Esophagus (tissue), 2 donors: ENCODE results near the gene GDE1. TPM values are rescaled to one million over a fixed set of nuclear protein-coding genes. Genes with fewer than 3 reads are reported as not detected.
"Not testable (repeated sequence)": the region's sequence is repeated elsewhere in the genome, so short reads cannot be mapped to it uniquely, and the experiment has no call there.

Experiments used
- H3K27ac ChIP-seq, 2 donors: one replicate each; pipeline ENCODE4 v1.5.1; 2013; ENCODE audit warnings: low read depth in 2 of 2, mild to moderate bottlenecking in 2 of 2, inconsistent platforms in 1 of 2, low read length in 1 of 2, moderate library complexity in 1 of 2
- H3K27me3 ChIP-seq, 2 donors: one replicate each; pipeline ENCODE4 v1.6.1; 2013; ENCODE audit warnings: low read length in 2 of 2, control low read depth in 1 of 2, mild to moderate bottlenecking in 1 of 2; ENCODE audit not compliant: insufficient read depth in 2 of 2, control insufficient read depth in 1 of 2
- H3K36me3 ChIP-seq, 2 donors: one replicate each; pipeline ENCODE4 v1.6.1; 2013; ENCODE audit warnings: low read length in 1 of 2; ENCODE audit not compliant: control insufficient read depth in 2 of 2, insufficient read depth in 2 of 2
- H3K4me1 ChIP-seq, 2 donors: one replicate each; pipeline ENCODE4 v1.6.1; 2013; ENCODE audit warnings: low read length in 1 of 2; ENCODE audit not compliant: control insufficient read depth in 2 of 2, insufficient read depth in 2 of 2
- H3K4me3 ChIP-seq, 2 donors: one replicate each; pipeline ENCODE4 v1.5.1; 2013; ENCODE audit warnings: low read length in 2 of 2, mild to moderate bottlenecking in 2 of 2, low read depth in 1 of 2, moderate library complexity in 1 of 2
- H3K9me3 ChIP-seq, 2 donors: one replicate each; pipeline ENCODE4 v1.6.1; 2013; ENCODE audit warnings: mild to moderate bottlenecking in 2 of 2, low read depth in 1 of 2, low read length in 1 of 2, moderate library complexity in 1 of 2; ENCODE audit not compliant: control insufficient read depth in 2 of 2, insufficient read depth in 1 of 2
- WGBS, 2 donors: extraction: QIAGEN DNeasy Blood & Tissue Kit; methylation state at CpG; one replicate each; pipeline ENCODE4 v1.1.7; 2013; 5-methylcytosine and 5-hydroxymethylcytosine counted together
- polyA plus RNA-seq, 2 donors: library from polyadenylated mRNA; stranded (reverse); fragments of 200-250 nt; gene quantifications; one replicate each; pipeline ENCODE4 v1.2.3, GENCODE V29; 2013
- donor health status: healthy with polysubstance abuse.
- donor health status: Bipolar disorder and iron deficiency.

The GDE1 gene
- polyA plus RNA-seq, 2 donors = 21.4 to 28.9 TPM

DNA sequence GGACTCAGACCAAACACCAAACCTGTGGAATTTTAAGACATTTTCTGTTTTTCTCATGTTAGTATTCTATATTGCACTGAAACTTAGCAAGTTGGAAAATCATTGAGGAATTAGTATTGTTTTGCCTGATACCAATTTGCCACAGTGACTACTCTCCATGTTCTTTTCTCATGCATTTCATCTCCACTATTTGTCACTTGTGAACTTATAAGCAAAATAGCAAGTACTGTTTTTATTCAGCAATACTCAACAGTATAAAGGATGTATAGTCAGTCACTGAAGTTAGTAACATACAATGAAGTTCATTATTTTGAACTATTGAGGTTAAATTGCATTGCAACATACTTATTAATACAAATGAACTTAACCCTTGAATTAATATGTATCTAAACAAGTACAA, 27.8 kb upstream of the GDE1 start:
- H3K27ac ChIP-seq = no peak overlapping the region
- no peaks in the 10 kb centered on the region for H3K9me3 ChIP-seq
- H3K27me3 ChIP-seq = no peaks in the 10 kb centered on the region
- no peaks in the 10 kb centered on the region for H3K36me3 ChIP-seq
- H3K4me1 ChIP-seq = no peaks in the 10 kb centered on the region
- H3K4me3 ChIP-seq = no peak overlapping the region

DNA sequence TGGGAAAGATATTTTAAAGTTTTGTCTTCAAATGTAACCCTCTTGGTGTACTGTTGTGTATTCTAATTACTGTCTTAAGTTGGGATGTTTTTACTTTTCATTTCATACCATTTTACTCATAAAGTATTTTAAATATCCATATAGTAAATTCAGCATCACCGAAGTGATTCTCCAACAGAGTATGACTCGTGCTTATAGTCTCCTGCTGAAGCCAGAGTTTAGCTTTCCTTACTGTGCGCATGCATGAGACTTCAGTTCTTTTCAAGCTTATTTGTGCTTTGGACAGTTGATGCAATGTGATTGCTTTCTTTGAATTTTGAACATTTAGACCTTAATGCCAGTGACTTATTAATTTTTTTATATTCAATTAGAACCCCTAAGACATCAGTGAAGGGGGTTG, 26.2 kb upstream of the GDE1 start:
- no peaks in the 10 kb centered on the region for H3K36me3 ChIP-seq
- 91 to 94% methylated on average over 3 of the region's 3 CpGs for WGBS, 2 donors
- no peak overlapping the region for H3K4me3 ChIP-seq
- H3K9me3 ChIP-seq = no peaks in the 10 kb centered on the region
- no peaks in the 10 kb centered on the region for H3K4me1 ChIP-seq
- H3K27me3 ChIP-seq = no peaks in the 10 kb centered on the region
- no peak overlapping the region for H3K27ac ChIP-seq

DNA sequence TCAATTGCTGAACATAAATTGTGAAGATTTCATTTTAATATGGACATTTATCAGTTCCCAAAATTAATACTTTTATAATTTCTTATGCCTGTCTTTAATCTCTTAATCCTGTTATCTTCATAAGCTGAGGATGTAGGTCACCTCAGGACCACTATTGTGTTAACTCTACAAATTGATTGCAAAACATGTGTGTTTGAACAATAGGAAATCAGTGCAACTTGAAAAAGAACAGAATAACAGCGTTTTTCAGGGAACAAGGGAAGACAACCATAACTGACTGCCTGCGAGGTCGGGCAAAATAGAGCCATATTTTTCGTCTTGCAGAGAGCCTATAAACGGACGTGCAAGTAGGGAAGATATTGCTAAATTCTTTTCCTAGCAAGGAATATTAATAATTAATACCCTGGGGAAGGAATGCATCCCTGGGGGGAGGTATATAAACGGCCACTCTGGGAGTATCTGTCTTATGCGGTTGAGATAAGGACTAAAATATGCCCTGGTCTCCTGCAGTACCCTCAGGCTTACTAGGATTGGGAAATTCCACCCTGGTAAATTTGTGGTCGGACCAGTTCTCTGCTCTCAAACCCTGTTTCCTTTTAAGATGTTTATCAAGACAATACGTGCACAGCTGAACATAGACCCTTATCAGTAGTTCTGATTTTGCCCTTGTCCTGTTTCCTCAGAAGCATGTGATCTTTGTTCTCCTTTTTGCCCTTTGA, 21.5 kb upstream of the GDE1 start:
- H3K36me3 ChIP-seq, H3K27ac ChIP-seq, H3K4me3 ChIP-seq, H3K27me3 ChIP-seq, H3K9me3 ChIP-seq, H3K4me1 ChIP-seq: not testable (repeated sequence)
- WGBS, 2 donors = 77 to 79% methylated on average over 10 of the region's 10 CpGs

DNA sequence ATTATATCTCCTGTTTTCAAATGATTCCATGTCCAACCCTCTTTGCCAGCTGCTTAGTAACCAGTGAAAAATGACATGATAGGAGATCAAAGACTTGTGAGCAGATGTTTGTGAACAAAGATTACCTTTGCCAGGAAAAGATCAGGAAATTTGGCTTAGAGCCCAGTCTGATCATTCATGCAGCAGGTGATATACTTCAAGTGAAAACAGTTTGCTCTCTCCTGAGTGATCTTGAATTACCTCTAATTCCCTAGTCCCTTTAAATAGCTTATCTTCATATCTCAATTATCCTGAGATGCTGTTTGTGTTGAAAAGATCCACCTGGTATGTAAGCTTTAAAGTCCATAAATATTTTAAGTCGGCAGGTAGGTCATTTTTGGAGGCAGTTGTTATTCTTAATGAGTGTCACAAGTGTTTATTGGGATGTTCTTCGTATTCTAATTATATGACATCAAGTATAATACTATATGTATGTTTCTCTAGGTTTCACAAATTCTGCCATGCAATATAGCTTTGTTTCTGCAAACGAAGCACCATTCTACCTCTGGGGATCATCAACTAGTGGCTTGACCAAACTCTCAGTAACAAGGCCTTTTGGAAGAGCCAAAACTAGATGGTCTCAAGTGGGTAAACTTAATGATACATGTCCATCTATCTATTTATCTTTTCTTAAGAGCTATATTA, 20.4 kb upstream of the GDE1 start:
- no peaks in the 10 kb centered on the region for H3K36me3 ChIP-seq
- H3K27ac ChIP-seq = no peak overlapping the region
- no peaks in the 10 kb centered on the region for H3K4me1 ChIP-seq
- 68 to 70% methylated on average over 3 of the region's 3 CpGs for WGBS, 2 donors
- no peaks in the 10 kb centered on the region for H3K9me3 ChIP-seq
- no peak overlapping the region for H3K4me3 ChIP-seq
- H3K27me3 ChIP-seq = no peaks in the 10 kb centered on the region

DNA sequence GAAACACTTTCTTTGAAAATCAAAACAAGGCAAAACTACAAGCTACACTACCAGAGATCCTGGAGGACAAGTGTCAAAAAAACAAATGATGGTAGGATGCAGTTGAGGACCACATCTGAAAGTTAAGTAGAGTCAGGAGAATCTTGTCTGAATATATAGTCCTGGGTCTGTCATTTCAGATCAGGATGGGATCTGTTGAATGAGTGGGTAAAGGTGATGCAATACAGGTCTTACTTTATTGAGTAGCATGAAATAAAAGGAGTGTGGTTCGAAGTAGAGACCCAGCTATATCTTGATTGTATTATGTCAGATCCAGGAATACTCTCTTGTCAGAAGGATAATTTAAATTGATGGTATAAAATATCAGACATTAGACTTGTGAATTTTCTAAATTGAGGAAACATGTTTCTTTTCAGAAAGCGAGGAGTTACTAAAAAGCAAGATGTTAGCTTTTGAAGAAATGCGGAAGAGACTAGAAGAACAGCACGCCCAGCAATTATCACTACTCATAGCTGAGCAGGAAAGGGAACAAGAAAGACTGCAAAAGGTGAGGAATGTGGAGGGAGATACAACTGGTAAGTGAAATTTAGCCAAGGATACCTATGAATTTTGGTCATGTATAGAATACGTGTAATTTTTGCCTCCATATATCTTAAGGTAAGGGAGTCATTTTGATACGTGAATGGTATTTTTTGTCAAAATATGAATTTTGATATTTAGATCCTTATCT, 18.5 kb upstream of the GDE1 start:
- H3K4me3 ChIP-seq = no peak overlapping the region
- no peaks in the 10 kb centered on the region for H3K4me1 ChIP-seq
- no peak overlapping the region for H3K27ac ChIP-seq
- H3K27me3 ChIP-seq = no peaks in the 10 kb centered on the region
- WGBS, 2 donors = 96 to 97% methylated on average over 6 of the region's 6 CpGs
- H3K9me3 ChIP-seq = no peaks in the 10 kb centered on the region
- H3K36me3 ChIP-seq = no peaks in the 10 kb centered on the region

DNA sequence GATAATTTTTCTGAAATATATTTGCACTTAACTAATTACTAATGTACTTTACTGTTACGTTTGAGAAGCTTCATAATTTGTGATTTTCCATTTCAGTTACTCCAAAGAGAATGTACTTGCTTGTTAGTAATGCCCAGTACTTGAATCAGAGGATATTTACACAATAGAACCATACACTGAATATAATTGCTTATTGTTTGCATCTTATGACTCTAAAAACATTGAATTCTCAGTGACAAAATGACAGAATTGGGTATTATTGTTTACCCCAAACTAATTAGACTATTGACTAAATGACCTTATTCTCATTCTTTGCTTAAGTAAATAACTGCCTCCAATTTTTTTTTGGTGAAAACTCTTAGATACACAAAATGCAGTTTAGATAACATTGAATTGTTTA, 10.7 kb upstream of the GDE1 start:
- H3K9me3 ChIP-seq = no peaks in the 10 kb centered on the region
- 78 to 79% methylated on average over 1 of the region's 1 CpG for WGBS, 2 donors
- H3K4me1 ChIP-seq = no peaks in the 10 kb centered on the region
- H3K4me3 ChIP-seq = no peak overlapping the region
- peaks cover 3% of the 10 kb centered on the region in 2 donors for H3K36me3 ChIP-seq
- no peaks in the 10 kb centered on the region for H3K27me3 ChIP-seq
- H3K27ac ChIP-seq = no peak overlapping the region

DNA sequence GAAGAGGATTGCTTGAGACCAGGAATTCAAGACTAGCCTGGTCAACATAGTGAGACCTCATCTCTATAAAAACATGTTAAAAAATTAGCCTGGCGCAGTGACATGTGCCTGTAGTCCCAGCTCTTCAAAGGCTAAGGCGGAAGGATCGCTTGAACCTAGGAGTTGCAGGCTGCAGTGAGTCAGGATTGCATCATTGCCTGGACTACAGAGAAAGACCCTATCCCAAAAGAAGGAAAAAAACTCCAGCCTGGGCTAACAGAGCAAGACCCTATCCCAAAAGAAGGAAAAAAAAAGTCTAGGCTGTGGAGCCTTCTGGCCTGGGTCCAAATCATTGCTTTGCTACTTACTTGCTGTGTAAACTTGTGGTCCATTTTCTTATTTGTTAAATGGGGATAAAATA, 6.8 kb upstream of the GDE1 start:
- H3K27ac ChIP-seq = no peak overlapping the region
- 91 to 98% methylated on average over 3 of the region's 3 CpGs for WGBS, 2 donors
- peaks cover 3% of the 10 kb centered on the region in 2 donors for H3K36me3 ChIP-seq
- no peaks in the 10 kb centered on the region for H3K27me3 ChIP-seq
- no peak overlapping the region for H3K4me3 ChIP-seq
- H3K4me1 ChIP-seq = peaks cover 0 to 2% of the 10 kb centered on the region in 2 donors
- H3K9me3 ChIP-seq = no peaks in the 10 kb centered on the region

DNA sequence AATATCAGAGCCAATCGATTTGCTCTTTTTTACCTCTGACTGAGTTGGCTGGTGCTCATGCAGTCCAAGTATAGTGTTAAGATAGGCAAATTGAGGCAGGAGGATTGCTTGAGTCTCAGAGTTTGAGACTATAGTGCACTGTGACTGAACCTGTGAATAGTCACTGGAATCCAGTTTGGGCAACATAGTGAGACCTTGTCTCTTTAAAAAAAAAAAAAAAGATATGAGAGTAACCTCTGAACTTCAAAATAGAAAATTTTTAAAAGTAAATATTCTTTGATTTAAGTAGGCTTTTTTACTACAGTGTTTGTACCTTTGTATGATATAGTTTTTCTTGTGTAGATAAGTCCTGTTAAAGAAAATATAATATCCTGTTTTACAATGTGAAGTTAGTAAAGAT, 5.3 kb upstream of the GDE1 start:
- Histone ChIP-seq H3K4me1 (peaks cover 0 to 2% of the 10 kb centered on the region in 2 donors), H3K9me3 (no peaks in the 10 kb centered on the region), H3K27ac (no peak overlapping the region), H3K36me3 (peaks cover 3% of the 10 kb centered on the region in 2 donors), H3K27me3 (no peaks in the 10 kb centered on the region), H3K4me3 (no peak overlapping the region)
- 81 to 89% methylated on average over 1 of the region's 1 CpG for WGBS, 2 donors

DNA sequence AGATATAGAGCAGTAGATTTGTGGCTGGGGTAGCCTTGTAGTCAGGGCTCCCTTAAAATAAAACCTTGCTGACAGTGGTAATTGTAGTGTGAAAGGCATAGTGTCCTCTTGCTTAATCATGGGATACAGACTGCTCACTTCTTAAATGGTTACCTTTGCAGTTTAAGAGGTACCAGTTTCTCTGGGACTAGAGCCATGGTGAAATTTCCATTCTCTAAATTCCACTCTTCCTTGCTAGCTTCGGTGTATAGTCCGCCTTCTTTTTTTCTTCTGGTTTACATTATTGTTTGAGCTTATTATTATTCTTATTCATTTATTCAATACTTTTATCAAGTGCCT, 3.5 kb upstream of the GDE1 start:
- Histone ChIP-seq H3K9me3 (no peaks in the 10 kb centered on the region), H3K27me3 (no peaks in the 10 kb centered on the region), H3K27ac (no peak overlapping the region), H3K4me1 (peaks cover 0 to 2% of the 10 kb centered on the region in 2 donors), H3K4me3 (peak overlapping the region in 1 of 2 donors; percentile 93), H3K36me3 (peaks cover 3% of the 10 kb centered on the region in 2 donors)
- 65 to 81% methylated on average over 2 of the region's 2 CpGs for WGBS, 2 donors
